Esophagus (tissue), 2 donors: ENCODE measurements around the gene TLE3. TPM values are rescaled to one million over a fixed set of nuclear protein-coding genes. Genes with fewer than 3 reads are reported as not detected.

ENCODE experiments used
- H3K27ac ChIP-seq, 2 donors: one replicate each; pipeline ENCODE4 v1.5.1; 2013; ENCODE audit warnings: low read depth in 2 of 2, mild to moderate bottlenecking in 2 of 2, inconsistent platforms in 1 of 2, low read length in 1 of 2, moderate library complexity in 1 of 2
- H3K27me3 ChIP-seq, 2 donors: one replicate each; pipeline ENCODE4 v1.6.1; 2013; ENCODE audit warnings: low read length in 2 of 2, control low read depth in 1 of 2, mild to moderate bottlenecking in 1 of 2; ENCODE audit not compliant: insufficient read depth in 2 of 2, control insufficient read depth in 1 of 2
- H3K36me3 ChIP-seq, 2 donors: one replicate each; pipeline ENCODE4 v1.6.1; 2013; ENCODE audit warnings: low read length in 1 of 2; ENCODE audit not compliant: control insufficient read depth in 2 of 2, insufficient read depth in 2 of 2
- H3K4me1 ChIP-seq, 2 donors: one replicate each; pipeline ENCODE4 v1.6.1; 2013; ENCODE audit warnings: low read length in 1 of 2; ENCODE audit not compliant: control insufficient read depth in 2 of 2, insufficient read depth in 2 of 2
- H3K4me3 ChIP-seq, 2 donors: one replicate each; pipeline ENCODE4 v1.5.1; 2013; ENCODE audit warnings: low read length in 2 of 2, mild to moderate bottlenecking in 2 of 2, low read depth in 1 of 2, moderate library complexity in 1 of 2
- H3K9me3 ChIP-seq, 2 donors: one replicate each; pipeline ENCODE4 v1.6.1; 2013; ENCODE audit warnings: mild to moderate bottlenecking in 2 of 2, low read depth in 1 of 2, low read length in 1 of 2, moderate library complexity in 1 of 2; ENCODE audit not compliant: control insufficient read depth in 2 of 2, insufficient read depth in 1 of 2
- WGBS, 2 donors: extraction: QIAGEN DNeasy Blood & Tissue Kit; methylation state at CpG; one replicate each; pipeline ENCODE4 v1.1.7; 2013; 5-methylcytosine and 5-hydroxymethylcytosine counted together
- polyA plus RNA-seq, 2 donors: library from polyadenylated mRNA; stranded (reverse); fragments of 200-250 nt; gene quantifications; one replicate each; pipeline ENCODE4 v1.2.3, GENCODE V29; 2013
- donor health status: healthy with polysubstance abuse.
- donor health status: Bipolar disorder and iron deficiency.

Gene TLE3
- polyA plus RNA-seq, 2 donors, result 33.1 to 43.9 TPM

DNA sequence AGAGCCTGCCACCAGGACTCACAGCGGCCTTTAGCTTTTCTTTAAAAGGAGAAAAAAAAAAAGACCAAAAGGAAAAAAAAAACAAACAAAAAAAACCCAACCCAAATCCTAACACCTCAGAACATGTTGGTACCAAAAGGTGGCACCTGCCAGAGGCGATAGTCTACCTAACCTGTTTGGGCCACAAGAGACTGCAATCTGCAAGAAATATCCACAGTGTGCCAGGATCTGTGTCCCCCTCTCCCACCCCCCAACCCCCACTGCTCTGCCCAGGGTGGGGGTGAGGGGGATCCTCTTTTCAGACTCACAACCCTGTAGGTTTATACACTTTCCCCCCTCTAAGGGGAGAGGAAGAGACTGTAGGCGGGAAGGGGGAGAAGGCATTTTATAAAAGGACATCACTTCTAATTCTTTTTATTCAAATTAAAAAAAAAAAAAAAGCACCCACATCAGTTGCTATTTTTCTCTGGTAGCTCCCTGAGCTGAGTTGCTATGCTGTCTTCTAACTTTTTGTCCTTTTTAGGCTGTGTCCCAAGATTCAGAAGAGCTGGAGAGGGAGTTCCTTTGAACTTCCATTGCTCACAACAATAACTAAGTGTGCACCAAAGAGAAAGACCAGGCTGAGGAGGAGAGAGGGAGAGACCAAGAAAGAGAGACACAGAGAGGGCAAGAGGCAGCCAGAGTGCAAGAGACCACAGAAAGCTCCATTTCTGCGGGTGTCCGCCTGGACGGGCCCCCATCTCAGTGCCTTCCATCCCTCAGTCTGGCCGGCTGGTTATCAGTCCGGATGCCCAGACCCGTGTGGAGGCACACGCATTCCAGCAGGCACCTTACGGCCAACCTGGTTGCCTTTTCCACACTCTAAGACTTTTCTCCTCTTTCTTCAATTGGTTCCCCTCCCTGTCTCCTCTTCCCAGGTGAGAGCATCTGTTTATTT, 48.9 kb downstream of the TLE3 start:
- Histone ChIP-seq H3K36me3 (peaks cover 25 to 41% of the 10 kb centered on the region in 2 donors), H3K27me3 (no peaks in the 10 kb centered on the region), H3K27ac (no peak overlapping the region), H3K9me3 (no peaks in the 10 kb centered on the region), H3K4me1 (peaks cover 0 to 3% of the 10 kb centered on the region in 2 donors), H3K4me3 (no peak overlapping the region)
- WGBS, 2 donors, result 91% methylated on average over 11 of the region's 11 CpGs

DNA sequence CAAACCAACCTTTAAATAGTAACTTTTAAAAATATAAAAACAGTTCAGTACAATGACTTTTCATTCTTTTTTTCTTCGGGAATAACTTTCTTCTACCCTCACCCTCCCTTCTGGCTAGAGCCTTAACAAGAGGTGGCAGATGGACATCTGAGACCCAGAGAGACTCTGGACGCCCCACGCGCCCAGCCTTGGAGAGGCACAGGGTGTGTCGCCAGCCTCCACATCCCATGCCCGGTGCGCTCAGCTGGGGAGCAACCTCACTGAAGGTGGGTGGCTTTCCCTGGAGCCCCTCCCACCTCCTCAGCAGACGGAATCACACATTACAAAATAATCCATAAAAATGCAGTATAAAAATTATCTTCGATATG, 49.5 kb downstream of the TLE3 start:
- H3K36me3 ChIP-seq, result peaks cover 21 to 35% of the 10 kb centered on the region in 2 donors
- 82 to 86% methylated on average over 9 of the region's 9 CpGs for WGBS, 2 donors

DNA sequence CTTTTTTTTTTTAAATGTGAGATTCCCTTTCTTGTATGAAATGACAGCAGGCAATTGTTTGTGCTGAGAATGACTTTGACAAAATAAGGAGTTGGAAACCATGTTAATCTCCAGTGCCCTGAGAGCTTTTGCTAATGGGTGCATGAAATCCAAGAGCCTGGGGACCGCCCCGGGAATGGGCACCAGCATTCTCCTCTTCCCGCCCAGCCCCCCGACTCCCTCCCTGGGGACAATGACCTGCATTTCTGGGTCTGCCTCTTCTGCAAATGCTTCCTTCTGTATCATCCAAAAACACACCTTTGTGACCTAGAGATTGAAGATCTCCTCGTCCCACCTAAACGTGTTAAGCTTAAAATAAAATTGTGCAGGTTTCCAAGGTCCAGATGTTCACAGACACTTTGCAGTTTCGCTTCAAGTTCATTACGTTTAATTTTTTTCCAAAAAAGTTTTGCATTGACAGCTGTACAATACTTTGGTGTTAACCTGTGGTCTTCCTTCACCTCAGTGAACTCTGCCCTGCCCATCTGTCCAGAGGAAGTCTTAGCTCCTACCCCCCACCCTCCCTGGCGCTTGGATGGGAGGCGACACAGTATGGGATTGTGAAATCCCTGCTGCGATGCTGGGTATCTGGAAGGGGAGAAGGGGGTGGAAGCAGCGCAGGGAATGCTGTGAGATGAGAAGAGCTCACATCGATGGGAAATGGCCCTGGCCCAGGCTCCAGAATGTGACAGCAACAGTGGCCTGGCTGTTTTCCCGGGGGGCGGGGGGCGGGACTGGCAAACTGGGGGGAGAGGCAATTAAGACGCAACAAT, 50.1 kb downstream of the TLE3 start:
- Histone ChIP-seq H3K27ac (no peak overlapping the region), H3K27me3 (no peaks in the 10 kb centered on the region), H3K36me3 (peaks cover 17 to 31% of the 10 kb centered on the region in 2 donors), H3K4me1 (peaks cover 0 to 3% of the 10 kb centered on the region in 2 donors), H3K4me3 (no peak overlapping the region), H3K9me3 (no peaks in the 10 kb centered on the region)
- WGBS, 2 donors, result 74 to 77% methylated on average over 17 of the region's 17 CpGs

More for the DNA sequence above, 49.5 kb downstream of the TLE3 start:
- no peak overlapping the region for H3K27ac ChIP-seq
- H3K27me3 ChIP-seq, result no peaks in the 10 kb centered on the region
- H3K9me3 ChIP-seq, result no peaks in the 10 kb centered on the region
- no peak overlapping the region for H3K4me3 ChIP-seq
- peaks cover 0 to 3% of the 10 kb centered on the region in 2 donors for H3K4me1 ChIP-seq

DNA sequence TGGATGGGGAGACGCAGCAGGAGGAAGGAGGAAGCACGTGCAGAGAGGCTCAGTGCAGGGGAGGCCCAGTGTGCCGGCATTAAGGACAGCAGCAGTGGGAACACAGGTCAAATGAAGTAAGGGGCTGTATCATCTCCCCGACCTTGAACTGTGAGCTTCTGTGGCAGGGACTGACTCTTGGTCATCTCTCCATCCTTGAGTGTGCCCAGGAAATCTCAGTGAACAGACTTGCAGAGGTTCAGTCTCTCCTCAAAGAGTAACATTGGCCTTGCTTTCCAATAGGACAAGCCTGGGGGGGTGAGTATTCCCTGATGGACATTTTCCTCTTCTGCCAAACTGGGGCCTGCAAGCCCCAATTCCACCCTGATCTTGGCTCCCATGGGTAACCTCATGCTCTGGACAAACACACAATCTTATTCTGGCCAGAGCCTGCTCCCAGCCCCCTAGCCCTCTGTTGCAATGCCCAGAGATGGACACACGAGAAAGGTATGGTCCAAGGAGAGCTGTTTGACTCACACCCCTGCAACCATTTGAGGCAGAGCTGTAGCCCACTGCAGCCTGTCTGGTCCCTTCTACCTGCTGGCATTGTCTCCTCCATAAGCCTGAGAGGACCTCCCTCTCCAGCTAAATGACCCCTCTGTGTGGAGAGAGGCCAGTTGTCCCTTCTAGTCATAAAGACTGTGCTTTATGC, 50.9 kb downstream of the TLE3 start:
- H3K36me3 ChIP-seq, result peaks cover 14 to 25% of the 10 kb centered on the region in 2 donors
- 92 to 95% methylated on average over 5 of the region's 5 CpGs for WGBS, 2 donors

DNA sequence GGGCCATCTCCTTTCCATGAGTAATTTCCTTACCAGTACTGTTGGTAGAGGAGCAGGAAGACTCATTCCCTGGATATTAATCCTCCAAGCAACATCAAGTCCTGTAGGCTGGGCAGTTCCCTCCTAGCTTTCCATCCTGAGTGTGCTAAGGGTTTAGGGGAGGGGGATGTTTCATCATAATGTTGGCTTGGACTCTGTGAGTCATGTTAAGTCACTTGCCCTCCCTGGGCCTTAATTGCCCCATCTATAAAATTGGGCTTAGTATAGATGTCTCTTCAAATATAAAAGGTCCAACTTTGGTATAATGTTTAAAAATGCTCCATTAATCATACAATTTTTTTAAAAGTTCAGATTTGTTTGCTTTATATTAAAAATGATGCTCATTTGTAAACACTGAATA, 52.7 kb downstream of the TLE3 start:
- no peak overlapping the region for H3K27ac ChIP-seq
- H3K9me3 ChIP-seq, result no peaks in the 10 kb centered on the region
- H3K27me3 ChIP-seq, result no peaks in the 10 kb centered on the region
- H3K4me3 ChIP-seq, result no peak overlapping the region
- no peaks in the 10 kb centered on the region for H3K4me1 ChIP-seq
- peaks cover 3 to 9% of the 10 kb centered on the region in 2 donors for H3K36me3 ChIP-seq

More for the DNA sequence above, 50.9 kb downstream of the TLE3 start:
- Histone ChIP-seq H3K27ac (no peak overlapping the region), H3K4me3 (no peak overlapping the region), H3K4me1 (no peaks in the 10 kb centered on the region), H3K27me3 (no peaks in the 10 kb centered on the region), H3K9me3 (no peaks in the 10 kb centered on the region)

DNA sequence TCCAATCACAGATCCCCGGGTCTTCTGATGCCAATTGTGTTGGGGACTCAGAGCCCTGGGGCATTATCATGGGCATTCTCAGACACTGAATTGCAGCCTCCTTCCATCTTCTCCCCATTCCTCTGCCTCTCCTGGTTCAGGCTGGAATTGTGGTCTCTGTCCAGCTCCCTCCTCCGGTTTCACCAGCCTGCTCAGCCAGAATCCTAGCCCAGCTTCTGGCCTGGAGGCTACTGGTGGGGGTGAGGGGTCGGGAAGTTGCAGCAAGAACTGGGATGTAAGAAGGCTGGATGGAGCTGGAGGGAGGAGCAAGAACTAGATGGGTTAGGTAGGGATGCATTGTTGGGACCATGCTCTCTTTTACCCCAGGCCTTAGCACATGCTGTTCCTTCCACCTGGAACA, 53.5 kb downstream of the TLE3 start:
- Histone ChIP-seq H3K9me3 (no peaks in the 10 kb centered on the region), H3K36me3 (peaks cover 0 to 3% of the 10 kb centered on the region in 2 donors), H3K27me3 (no peaks in the 10 kb centered on the region), H3K4me3 (no peak overlapping the region), H3K4me1 (no peaks in the 10 kb centered on the region), H3K27ac (no peak overlapping the region)
- WGBS, 2 donors, result 87 to 95% methylated on average over 3 of the region's 3 CpGs

DNA sequence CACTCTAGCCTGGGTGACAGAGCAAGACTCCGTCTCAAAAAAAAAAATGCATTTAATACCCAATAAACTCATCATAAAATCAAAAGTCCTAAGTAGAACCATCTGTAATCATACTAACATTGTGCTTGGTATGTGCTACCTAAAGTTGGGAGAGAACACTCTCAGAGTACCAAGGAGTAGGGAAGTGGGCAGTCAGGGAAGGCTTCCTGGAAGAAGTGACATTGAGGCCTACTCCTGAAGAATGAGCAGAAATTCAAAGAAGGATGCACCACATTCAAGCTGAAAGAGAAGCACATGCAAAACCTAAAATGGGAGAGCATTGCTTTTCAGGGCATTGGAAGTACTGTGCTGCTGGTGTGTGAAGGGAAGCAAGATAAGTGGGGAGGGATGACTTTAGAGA, 54.1 kb downstream of the TLE3 start:
- Histone ChIP-seq H3K27ac (no peak overlapping the region), H3K36me3 (peaks cover 0 to 2% of the 10 kb centered on the region in 2 donors), H3K27me3 (no peaks in the 10 kb centered on the region), H3K4me1 (no peaks in the 10 kb centered on the region), H3K4me3 (no peak overlapping the region), H3K9me3 (no peaks in the 10 kb centered on the region)
- 81 to 98% methylated on average over 1 of the region's 1 CpG for WGBS, 2 donors

DNA sequence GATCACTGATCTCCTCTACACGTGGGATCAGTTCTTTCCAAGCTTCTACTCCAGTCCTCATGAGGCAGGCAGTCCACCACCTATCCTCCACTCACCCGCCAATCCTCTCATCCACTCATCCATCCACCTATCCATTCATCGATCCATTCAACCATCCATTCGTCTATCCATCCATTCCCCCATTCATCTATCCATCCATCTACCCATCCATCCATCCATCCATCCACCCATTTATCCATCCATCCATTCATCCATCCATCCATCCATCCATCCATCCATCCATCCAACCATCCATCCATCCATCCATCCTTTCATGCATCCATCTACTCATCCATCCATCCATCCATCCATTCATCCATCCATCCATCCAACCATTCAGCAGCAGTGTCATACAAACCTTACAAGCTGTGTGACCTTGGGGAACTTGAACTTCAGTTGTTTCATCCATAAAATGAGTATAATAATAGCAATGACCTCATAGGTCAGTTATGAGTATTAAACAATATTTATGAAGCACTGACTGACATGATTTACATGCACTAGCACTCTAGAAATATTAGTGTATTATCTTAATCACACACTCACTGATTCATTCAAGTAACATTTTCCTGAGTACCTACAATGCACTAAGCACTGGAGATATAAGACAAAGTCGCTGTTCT, 55.0 kb downstream of the TLE3 start:
- 94 to 95% methylated on average over 5 of the region's 5 CpGs for WGBS, 2 donors
- Histone ChIP-seq H3K9me3 (no peaks in the 10 kb centered on the region), H3K27me3 (no peaks in the 10 kb centered on the region), H3K4me1 (no peaks in the 10 kb centered on the region), H3K27ac (no peak overlapping the region), H3K36me3 (no peaks in the 10 kb centered on the region), H3K4me3 (no peak overlapping the region)

DNA sequence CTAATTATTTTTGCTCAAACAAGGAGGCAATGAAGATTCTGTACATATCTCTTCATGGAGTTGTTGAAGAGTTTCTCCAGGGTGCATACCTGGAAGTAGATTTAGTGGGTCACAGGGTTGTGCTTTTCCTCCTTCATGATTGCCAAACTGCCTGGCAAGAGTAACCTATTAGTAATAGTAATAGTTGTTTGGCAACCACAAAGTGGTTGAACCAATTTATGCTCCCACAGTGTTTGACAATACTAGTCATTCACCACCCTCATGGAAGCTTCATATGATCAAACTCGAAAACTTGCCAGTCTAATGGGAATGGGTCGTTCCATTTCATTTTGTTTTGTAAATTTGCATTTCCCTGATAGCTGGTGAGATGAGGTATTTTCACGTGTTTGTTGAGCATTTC, 57.8 kb downstream of the TLE3 start:
- Histone ChIP-seq H3K4me1 (no peaks in the 10 kb centered on the region), H3K36me3 (no peaks in the 10 kb centered on the region), H3K27me3 (peaks cover 0 to 5% of the 10 kb centered on the region in 2 donors), H3K9me3 (no peaks in the 10 kb centered on the region), H3K27ac (no peak overlapping the region), H3K4me3 (no peak overlapping the region)
- whole genome bisulfite sequencing, 2 donors, result 74 to 81% methylated on average over 3 of the region's 3 CpGs
